CD1c-positive myeloid dendritic cell (primary cell): Measurements from ENCODE around the gene RBM39.
"Not testable (repeated sequence)": the region's sequence is repeated elsewhere in the genome, so short reads cannot be mapped to it uniquely, and the experiment has no call there.

Source experiments
- DNase-seq: peaks from one replicate; pipeline ENCODE4 v3.0.0-alpha.2; 2016; ENCODE audit errors: extremely low spot score

The RBM39 gene

GRCh38 chr20:35756404-35756803 is 14.3 kb upstream of the RBM39 start:
- DNase-seq = no peak

DNA sequence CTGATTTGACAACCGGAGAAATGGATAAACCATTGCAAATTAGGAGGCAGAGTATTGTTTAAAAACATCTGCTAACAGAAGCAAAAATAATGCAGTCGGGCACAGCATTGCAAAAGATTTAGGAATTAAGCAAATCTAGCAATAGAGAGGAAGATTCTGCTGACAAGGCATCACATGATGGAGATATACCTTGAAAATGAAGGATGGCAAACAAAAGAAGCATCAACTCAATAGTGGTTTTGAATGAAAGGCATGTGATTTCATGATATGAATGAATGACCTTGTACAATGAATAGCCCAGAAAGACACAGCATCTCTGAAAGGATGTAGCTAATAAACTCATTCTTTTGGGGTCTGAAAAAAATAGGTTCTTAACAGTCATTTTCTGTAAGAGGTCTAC is 8.6 kb upstream of the RBM39 start:
- DNase-seq = no peak

DNA sequence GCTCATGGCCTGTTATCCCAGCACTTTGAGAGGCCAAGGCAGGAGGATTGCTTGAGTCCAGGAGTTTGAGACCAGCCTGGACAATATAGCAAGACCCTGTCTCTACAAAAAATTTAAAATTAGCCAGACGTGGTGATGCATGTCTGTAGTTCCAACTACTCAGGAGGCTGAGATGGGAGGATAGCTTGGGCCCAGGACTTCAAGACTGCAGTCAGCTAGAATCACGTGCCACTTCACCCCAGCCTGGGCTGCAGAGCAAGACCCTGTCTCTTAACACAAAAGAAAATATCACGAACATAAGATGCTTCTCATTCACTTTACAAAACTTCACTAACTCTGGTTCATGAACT is 2.4 kb upstream of the RBM39 start:
- DNase-seq = not testable (repeated sequence)

GRCh38 chr20:35743693-35744491 is 1.8 kb upstream of the RBM39 start:
- peak; percentile 77 for DNase-seq

DNA sequence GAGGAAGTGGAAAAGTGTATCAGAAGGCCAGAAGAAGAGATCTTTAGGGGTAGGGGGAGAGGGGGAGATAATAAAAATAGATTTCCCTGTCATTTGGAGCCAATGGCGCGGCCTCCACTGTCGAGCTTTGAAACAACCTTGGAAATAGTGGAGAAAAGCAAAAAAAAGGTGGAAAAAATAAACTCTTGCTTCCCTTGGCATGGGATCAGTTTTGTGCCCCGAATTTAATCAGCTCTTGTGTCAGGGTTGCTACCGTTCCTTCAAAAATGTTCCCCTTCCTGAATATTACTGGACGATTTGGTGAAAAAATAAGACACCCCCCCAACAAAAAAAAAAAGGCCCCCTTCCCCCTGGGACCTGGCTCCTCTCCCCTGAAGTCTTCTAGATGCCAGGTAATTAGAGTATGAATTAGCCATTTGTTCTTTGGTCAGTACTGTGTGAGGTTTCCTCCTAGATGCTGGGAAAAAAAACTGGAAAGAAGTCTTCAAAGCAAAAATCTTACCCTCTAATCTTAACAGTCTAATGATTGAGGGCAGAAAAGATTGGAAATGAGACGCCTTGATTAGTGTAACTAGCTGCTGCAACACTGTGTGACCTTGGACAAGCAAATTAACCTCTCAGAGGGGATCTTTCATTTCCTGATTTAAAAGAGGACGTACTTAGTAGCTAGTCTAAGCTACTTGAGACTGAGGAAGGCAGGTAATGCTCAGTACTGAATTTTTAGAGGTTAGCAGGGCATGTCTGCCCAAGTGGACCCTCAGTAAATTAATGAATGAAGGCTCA is 872 bp upstream of the RBM39 start:
- peak; percentile 84 for DNase-seq

DNA sequence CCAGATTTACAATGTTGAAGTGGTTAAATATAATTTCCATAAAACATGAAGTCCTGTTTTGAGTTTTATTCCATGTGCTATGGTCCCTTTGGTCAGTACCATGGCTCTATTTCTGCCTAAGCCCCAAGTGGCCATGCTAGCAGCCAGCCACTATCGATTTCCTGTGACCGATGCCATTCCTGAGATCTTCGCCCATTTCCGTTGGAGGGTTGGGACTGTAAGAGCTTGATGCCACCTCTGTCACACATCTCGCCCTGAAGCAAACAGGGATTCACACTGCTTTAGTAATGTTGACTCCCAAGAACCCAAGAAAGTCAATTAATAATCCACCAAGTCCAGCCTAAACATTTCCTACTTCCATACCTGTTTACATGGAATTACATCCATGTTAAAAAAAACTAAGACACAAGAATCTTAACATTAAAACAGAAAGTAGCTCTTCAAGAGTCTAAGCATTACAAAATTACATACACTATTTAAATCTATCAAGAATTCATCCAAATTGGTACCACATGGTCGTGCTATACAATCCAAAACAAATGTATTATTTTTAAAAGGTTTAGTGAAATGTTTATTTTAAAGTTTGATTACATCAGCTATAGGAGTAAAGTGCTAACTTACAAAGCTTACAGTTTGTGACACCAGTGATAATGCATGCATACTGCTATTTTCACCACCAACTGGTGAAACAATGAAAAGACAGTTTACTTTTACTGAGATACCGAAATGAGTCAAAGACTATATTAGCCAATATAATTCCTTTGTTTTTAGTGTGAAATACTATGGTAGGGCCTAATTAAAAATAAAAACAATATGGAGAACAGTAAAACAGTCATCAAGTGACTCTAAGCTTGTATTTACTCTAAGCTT is 2.5 kb downstream of the RBM39 start:
- DNase-seq = peak; percentile 54

DNA sequence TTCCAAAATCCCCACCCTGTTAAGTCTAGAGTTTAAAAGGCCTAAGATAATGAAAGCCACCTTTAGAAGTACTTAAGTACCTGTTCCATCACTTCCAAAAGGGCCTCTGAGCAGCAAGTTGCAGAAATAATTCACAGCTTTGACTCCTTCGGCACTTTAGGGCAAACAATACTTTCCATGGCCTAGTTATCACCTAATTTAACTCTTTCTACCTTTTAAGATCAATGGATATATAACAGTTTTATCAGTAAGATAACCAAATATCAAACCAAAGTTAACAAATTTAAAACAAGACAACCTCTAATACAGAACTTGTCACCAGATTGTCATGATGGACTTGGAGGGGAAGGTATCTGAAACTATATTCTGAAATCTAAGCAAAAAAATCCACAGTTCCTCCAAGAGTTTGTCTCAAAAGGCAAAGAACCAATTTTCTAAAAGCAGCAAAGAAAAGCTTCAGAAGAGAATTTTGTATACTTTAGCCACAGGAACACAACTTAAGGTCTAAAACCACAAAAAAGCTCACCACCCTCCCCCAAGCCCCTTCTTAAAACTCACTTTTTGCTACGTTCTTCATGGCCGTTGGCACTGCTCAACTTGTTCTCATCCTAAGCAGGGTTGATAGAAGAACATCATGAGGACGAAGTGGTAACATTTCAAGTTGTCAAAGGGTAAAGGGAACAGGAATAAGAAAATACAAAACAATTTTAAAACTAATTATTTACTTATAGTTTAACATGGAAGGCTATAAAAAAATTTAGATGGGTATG is 3.5 kb downstream of the RBM39 start:
- DNase-seq = no peak

- no peak for DNase-seq
These were observed 4.2 kb downstream of the RBM39 start for GRCh38 chr20:35737865-35738333.

DNA sequence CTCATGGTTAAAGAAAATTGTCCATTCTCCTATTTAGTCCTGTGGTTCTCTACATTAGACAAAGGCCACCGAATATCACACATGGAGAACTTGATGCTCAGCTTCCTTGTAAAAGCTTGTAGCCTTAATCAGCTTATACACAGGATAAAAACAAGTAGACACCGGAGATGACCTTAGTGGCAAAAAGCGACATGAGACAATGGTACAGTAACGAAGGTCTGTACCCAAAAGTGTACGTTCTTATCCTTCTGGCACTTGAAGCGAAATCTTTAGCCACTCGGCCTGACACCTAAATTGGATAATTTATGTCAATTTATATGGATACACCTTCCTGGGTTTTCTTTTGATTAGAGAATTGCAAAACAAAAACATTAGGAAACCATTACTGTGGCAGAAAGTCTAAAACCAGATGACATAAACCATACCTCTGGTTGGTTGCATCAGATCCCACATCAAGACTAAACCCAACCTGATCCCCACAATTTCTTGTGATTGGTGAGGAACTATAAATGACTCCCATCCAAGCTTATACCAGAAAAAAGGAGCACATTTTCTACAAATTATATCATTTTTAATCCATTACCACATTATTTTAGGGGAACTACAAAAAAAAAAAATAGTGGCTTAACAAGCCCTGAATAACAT is 6.1 kb downstream of the RBM39 start:
- no peak for DNase-seq

GRCh38 chr20:35734777-35735649 is 7.0 kb downstream of the RBM39 start:
- DNase-seq = no peak

DNA sequence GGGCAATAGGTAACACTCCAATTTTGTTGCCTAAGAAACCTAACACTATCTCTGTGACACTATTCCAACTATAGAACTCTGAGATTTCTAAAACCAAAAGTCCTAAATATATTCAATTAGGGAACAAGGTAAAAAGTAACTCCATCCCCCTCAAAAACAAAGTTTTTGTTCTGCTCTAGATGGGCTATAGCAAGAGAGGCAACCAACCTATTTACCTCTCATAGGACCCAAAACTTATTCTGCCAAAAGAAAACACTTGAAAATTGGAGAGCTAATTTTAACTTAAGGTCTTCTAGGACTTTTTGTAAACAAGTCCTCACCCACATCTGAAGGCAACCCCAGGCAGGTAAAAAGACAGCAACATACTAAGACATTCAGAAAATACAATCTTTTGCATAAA is 7.7 kb downstream of the RBM39 start:
- DNase-seq = no peak

- DNase-seq = no peak
These were observed 9.4 kb downstream of the RBM39 start for GRCh38 chr20:35732644-35732982.

GRCh38 chr20:35731862-35732643 is 10.0 kb downstream of the RBM39 start:
- no peak for DNase-seq

DNA sequence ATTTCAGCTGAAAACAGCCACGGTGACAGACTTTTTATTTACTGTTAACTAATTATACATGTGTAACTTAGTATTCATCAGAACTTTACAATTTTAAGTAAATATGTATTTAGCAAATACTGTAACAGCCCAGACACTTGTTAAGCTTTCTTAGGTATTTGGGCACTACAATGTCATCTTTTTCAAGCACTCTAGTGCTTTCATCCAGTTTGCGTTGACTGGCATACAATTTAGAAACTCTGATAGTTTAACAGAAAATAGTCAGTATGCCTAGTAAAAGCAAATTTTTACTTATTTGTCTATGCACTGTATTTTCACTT is 10.6 kb downstream of the RBM39 start:
- DNase-seq = no peak

- no peak for DNase-seq
These were observed 11.2 kb downstream of the RBM39 start for GRCh38 chr20:35730583-35731468.

- DNase-seq = no peak
These were observed 12.1 kb downstream of the RBM39 start for GRCh38 chr20:35729836-35730582.

GRCh38 chr20:35729283-35729807 is 12.7 kb downstream of the RBM39 start:
- DNase-seq = no peak
